NCI-H2196 treated with DMSO at 0.1 percent for 48 hours (cell line): ENCODE results near the gene AXIN1.

ENCODE experiments used
- DNase-seq: peaks from one replicate; lab custom pipeline; 2025; ENCODE audit not compliant: unreplicated experiment; lab: John Stamatoyannopoulos, UW

AXIN1 gene

GRCh38 chr16:284204-285120 lies 68.1 kb downstream of the AXIN1 start:
- DNase-seq: no peak

- DNase-seq: no peak
Observed at GRCh38 chr16:283033-283805, 69.3 kb downstream of the AXIN1 start, which contains the start of gene PDIA2. Gene PDIA2, plus strand, starts transcription at chr16:283164. Its CDS starts 6 bp downstream, at chr16:283170.

GRCh38 chr16:282491-282890 lies 70.0 kb downstream of the AXIN1 start:
- DNase-seq: no peak

GRCh38 chr16:281660-282255 lies 70.8 kb downstream of the AXIN1 start:
- no peak for DNase-seq

GRCh38 chr16:280991-281659 lies 71.4 kb downstream of the AXIN1 start:
- no peak for DNase-seq

- DNase-seq: no peak
Observed at GRCh38 chr16:280552-280951, 72.0 kb downstream of the AXIN1 start, which contains the start of gene ARHGDIG. Gene ARHGDIG, plus strand, starts transcription at chr16:280591. Its CDS starts 90 bp downstream, at chr16:280681.

GRCh38 chr16:280005-280460 lies 72.5 kb downstream of the AXIN1 start:
- no peak for DNase-seq

- DNase-seq: no peak
Observed at GRCh38 chr16:279531-279930, 73.0 kb downstream of the AXIN1 start.

GRCh38 chr16:278863-279366 lies 73.6 kb downstream of the AXIN1 start:
- peak; percentile 90 for DNase-seq

GRCh38 chr16:276426-277077 lies 76.0 kb downstream of the AXIN1 start:
- no peak for DNase-seq

- no peak for DNase-seq
Observed at GRCh38 chr16:275786-276232, 76.7 kb downstream of the AXIN1 start, which contains the start of gene RGS11. Gene RGS11, minus strand, starts transcription at chr16:275944. Its CDS starts 33 bp downstream, at chr16:275911.

GRCh38 chr16:275041-275641 lies 77.4 kb downstream of the AXIN1 start:
- no peak for DNase-seq

- DNase-seq: no peak
Observed at GRCh38 chr16:273547-274421, 78.7 kb downstream of the AXIN1 start.

GRCh38 chr16:272633-273546 lies 79.6 kb downstream of the AXIN1 start:
- DNase-seq: no peak

GRCh38 chr16:270381-271255 lies 81.9 kb downstream of the AXIN1 start:
- no peak for DNase-seq

GRCh38 chr16:269061-269796 lies 83.3 kb downstream of the AXIN1 start:
- DNase-seq: no peak
